Choroid plexus epithelial cell (primary cell): Measurements from ENCODE around the gene GNG3.
"Not testable (repeated sequence)": the region's sequence is repeated elsewhere in the genome, so short reads cannot be mapped to it uniquely, and the experiment has no call there.

ENCODE experiments used
- DNase-seq: peaks from one replicate; pipeline ENCODE4 v3.0.0-alpha.2; 2010; ENCODE audit warnings: low read depth
- H3K4me3 ChIP-seq: 2 replicates; pipeline ENCODE4 v1.5.1; 2011; ENCODE audit warnings: low read depth, mild to moderate bottlenecking, control low read depth, low read length, moderate library complexity
- CTCF ChIP-seq: conservative IDR thresholded peaks from 2 replicates; pipeline ENCODE4 v1.5.1; 2011; ENCODE audit warnings: low read depth, mild to moderate bottlenecking, control low read depth, inconsistent platforms, low read length, moderate library complexity

Gene GNG3

GRCh38 chr11:62688491-62688890, 19.0 kb upstream of the GNG3 start:
- no peak for DNase-seq
- TF ChIP-seq CTCF = no peak
- H3K4me3 ChIP-seq = peak overlapping the region; percentile 35

- TF ChIP-seq CTCF = peak; percentile 4
- DNase-seq = peak; percentile 80
- H3K4me3 ChIP-seq = no peak within 1 kb of the TSS
Measured at GRCh38 chr11:62689421-62690183, 17.9 kb upstream of the GNG3 start, which contains the start of gene LRRN4CL. LRRN4CL (minus strand) TSS chr11:62689530; CDS start chr11:62688508, 1,022 bp downstream.

- not testable (repeated sequence) for H3K4me3 ChIP-seq, DNase-seq
Measured at GRCh38 chr11:62693624-62694023, 13.9 kb upstream of the GNG3 start.

- TF ChIP-seq CTCF = peak; percentile 89
- no peak overlapping the region for H3K4me3 ChIP-seq
- peak; percentile 90 for DNase-seq
Measured at GRCh38 chr11:62694455-62695167, 12.9 kb upstream of the GNG3 start.

GRCh38 chr11:62702246-62702645, 5.2 kb upstream of the GNG3 start:
- TF ChIP-seq CTCF = no peak
- H3K4me3 ChIP-seq = no peak overlapping the region
- no peak for DNase-seq

GRCh38 chr11:62703921-62704320, 3.6 kb upstream of the GNG3 start:
- H3K4me3 ChIP-seq = not testable (repeated sequence)

GRCh38 chr11:62705413-62705812, 2.1 kb upstream of the GNG3 start:
- peak overlapping the region; percentile 82 for H3K4me3 ChIP-seq
- no peak for DNase-seq
- TF ChIP-seq CTCF = no peak

More at GRCh38 chr11:62703921-62704320, 3.6 kb upstream of the GNG3 start:
- not testable (repeated sequence) for DNase-seq
